HepG2 (cell line): ENCODE results near the gene KRT16. TPM values are rescaled to one million over a fixed set of nuclear protein-coding genes. Genes with fewer than 3 reads are reported as not detected.

Experiments
- AHR ChIP-seq: IDR thresholded peaks from 2 replicates; pipeline ENCODE4 v1.6.1; 2018; ENCODE audit warnings: missing genetic modification reagents, missing compliant biosample characterization
- ASH2L ChIP-seq: fragments of 300-600, 200-600 bp; sonication (generic); IDR thresholded peaks from 2 replicates; pipeline ENCODE4 v1.7.0; 2017; ENCODE audit warnings: low read depth, mild to moderate bottlenecking, moderate library complexity, mixed read lengths, low read length; ENCODE audit not compliant: insufficient read length
- ETV6 ChIP-seq: sonication (generic); formaldehyde crosslinking; conservative IDR thresholded peaks from 2 replicates; pipeline ENCODE4 v1.4.0; 2020; ENCODE audit warnings: missing genetic modification reagents
- HNF1A ChIP-seq, 2 experiments: sonication (generic) in 1 of 2; formaldehyde crosslinking in 1 of 2; IDR thresholded peaks; 2 replicates each; pipeline versions ENCODE4 v1.4.0 to v1.6.1; 2016 to 2020; ENCODE audit warnings: borderline replicate concordance in 1 of 2, low read depth in 1 of 2, mild to moderate bottlenecking in 1 of 2, missing genetic modification reagents in 1 of 2
- PCBP1 ChIP-seq: fragments of 200-400 bp; formaldehyde crosslinking; IDR thresholded peaks from 2 replicates; pipeline ENCODE4 v1.6.1; 2017; ENCODE audit warnings: mild to moderate bottlenecking, low read depth, low read length, borderline replicate concordance
- PRMT3 ChIP-seq: sonication (generic); formaldehyde crosslinking; IDR thresholded peaks from 2 replicates; pipeline ENCODE4 v1.8.1; 2022; ENCODE audit warnings: low read depth, mild to moderate bottlenecking, moderate library complexity, missing genetic modification reagents, borderline replicate concordance
- RFXAP ChIP-seq: sonication (generic); formaldehyde crosslinking; IDR thresholded peaks from 2 replicates; pipeline ENCODE4 v1.4.0; 2020; ENCODE audit warnings: missing genetic modification reagents, borderline replicate concordance
- RNF2 ChIP-seq: fragments of 450-650 bp; conservative IDR thresholded peaks from 2 replicates; pipeline ENCODE4 v1.6.1; 2016; ENCODE audit warnings: low read depth
- SP2 ChIP-seq: sonication (generic); formaldehyde crosslinking; IDR thresholded peaks from 2 replicates; pipeline ENCODE4 v1.5.1; 2020; ENCODE audit warnings: mild to moderate bottlenecking, missing genetic modification reagents
- SRSF4 ChIP-seq: fragments of 200-400 bp; formaldehyde crosslinking; IDR thresholded peaks from one replicate; pipeline ENCODE4 v1.6.1; 2018; ENCODE audit warnings: mild to moderate bottlenecking, low read depth, low read length, moderate library complexity; ENCODE audit not compliant: poor library complexity, severe bottlenecking
- TBL1XR1 ChIP-seq: fragments of 150-350 bp; IDR thresholded peaks from 2 replicates; pipeline ENCODE4 v1.6.1; 2014; ENCODE audit warnings: borderline replicate concordance, low read length; ENCODE audit not compliant: partially characterized antibody
- polyA plus RNA-seq, 8 experiments: library from polyadenylated mRNA; depleted of rRNA in 3 of 8; stranded (reverse) in 7 of 8; unstranded in 1 of 8; fragments of >200 nt; fragmentation: Illumina TruSeq in 4 of 8; extraction: Trizol in 4 of 8; gene quantifications; 2 replicates each; pipeline versions ENCODE4 v1.2.1 to v1.2.3, GENCODE V29; 2011 to 2016; ENCODE audit warnings: low read depth in 4 of 8, missing spikeins in 1 of 8, mixed read lengths in 1 of 8; ENCODE audit not compliant: insufficient read depth in 1 of 8
- total RNA-seq, 5 experiments: library from RNA; depleted of rRNA; stranded (reverse); fragments of >200 nt; fragmentation: Illumina TruSeq; extraction: Trizol; gene quantifications; 2 replicates each; pipeline ENCODE4 v1.2.3, GENCODE V29; 2016; ENCODE audit warnings: low read depth in 1 of 5
- TF ChIP-seq, protein P1 (sequence below): IDR thresholded peaks from 2 replicates; pipeline ENCODE4 v1.6.1; 2012; ENCODE audit warnings: low read length, improper control_type of control experiment
- TF ChIP-seq, protein P2 (sequence below): sonication (generic); formaldehyde crosslinking; IDR thresholded peaks from 2 replicates; pipeline ENCODE4 v1.4.0; 2020; ENCODE audit warnings: missing genetic modification reagents, borderline replicate concordance
- TF ChIP-seq, protein P3 (sequence below): sonication (generic); formaldehyde crosslinking; IDR thresholded peaks from 2 replicates; pipeline ENCODE4 v1.4.0; 2020; ENCODE audit warnings: mild to moderate bottlenecking, missing genetic modification reagents

The KRT16 gene
- total and polyA plus RNA-seq, 2 of the 13 experiments (the other 11 are each of a cell fraction or from before 2014, with no cell fraction given) = not detected

DNA sequence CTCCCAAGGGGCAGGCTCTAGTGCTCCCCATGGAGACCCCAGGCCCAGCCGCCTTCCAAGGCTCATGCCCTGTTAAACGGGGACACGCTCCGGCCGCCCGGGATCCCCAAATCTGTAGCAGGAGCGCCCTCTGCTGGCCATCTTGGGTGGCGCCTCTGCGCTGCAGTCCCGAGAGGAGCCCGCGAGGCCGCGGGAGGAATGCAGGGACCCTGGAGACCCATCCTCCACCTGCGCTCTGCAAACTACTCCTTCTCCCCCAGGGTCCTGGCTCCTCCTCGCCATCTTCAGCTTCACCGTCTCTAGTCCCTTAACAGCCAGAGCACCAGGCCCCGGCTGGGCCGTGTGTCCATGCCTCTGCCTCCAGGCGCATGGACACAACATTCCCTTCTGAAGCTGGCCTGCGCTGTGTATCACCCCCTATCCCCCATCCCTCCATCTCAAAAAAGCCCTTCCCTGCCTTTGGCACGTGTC is 35.4 kb upstream of the KRT16 start (continued):
- TF ChIP-seq, protein P1, sequence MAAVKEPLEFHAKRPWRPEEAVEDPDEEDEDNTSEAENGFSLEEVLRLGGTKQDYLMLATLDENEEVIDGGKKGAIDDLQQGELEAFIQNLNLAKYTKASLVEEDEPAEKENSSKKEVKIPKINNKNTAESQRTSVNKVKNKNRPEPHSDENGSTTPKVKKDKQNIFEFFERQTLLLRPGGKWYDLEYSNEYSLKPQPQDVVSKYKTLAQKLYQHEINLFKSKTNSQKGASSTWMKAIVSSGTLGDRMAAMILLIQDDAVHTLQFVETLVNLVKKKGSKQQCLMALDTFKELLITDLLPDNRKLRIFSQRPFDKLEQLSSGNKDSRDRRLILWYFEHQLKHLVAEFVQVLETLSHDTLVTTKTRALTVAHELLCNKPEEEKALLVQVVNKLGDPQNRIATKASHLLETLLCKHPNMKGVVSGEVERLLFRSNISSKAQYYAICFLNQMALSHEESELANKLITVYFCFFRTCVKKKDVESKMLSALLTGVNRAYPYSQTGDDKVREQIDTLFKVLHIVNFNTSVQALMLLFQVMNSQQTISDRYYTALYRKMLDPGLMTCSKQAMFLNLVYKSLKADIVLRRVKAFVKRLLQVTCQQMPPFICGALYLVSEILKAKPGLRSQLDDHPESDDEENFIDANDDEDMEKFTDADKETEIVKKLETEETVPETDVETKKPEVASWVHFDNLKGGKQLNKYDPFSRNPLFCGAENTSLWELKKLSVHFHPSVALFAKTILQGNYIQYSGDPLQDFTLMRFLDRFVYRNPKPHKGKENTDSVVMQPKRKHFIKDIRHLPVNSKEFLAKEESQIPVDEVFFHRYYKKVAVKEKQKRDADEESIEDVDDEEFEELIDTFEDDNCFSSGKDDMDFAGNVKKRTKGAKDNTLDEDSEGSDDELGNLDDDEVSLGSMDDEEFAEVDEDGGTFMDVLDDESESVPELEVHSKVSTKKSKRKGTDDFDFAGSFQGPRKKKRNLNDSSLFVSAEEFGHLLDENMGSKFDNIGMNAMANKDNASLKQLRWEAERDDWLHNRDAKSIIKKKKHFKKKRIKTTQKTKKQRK = no peak
- no peak for TF ChIP-seq AHR
- TF ChIP-seq, protein P2, sequence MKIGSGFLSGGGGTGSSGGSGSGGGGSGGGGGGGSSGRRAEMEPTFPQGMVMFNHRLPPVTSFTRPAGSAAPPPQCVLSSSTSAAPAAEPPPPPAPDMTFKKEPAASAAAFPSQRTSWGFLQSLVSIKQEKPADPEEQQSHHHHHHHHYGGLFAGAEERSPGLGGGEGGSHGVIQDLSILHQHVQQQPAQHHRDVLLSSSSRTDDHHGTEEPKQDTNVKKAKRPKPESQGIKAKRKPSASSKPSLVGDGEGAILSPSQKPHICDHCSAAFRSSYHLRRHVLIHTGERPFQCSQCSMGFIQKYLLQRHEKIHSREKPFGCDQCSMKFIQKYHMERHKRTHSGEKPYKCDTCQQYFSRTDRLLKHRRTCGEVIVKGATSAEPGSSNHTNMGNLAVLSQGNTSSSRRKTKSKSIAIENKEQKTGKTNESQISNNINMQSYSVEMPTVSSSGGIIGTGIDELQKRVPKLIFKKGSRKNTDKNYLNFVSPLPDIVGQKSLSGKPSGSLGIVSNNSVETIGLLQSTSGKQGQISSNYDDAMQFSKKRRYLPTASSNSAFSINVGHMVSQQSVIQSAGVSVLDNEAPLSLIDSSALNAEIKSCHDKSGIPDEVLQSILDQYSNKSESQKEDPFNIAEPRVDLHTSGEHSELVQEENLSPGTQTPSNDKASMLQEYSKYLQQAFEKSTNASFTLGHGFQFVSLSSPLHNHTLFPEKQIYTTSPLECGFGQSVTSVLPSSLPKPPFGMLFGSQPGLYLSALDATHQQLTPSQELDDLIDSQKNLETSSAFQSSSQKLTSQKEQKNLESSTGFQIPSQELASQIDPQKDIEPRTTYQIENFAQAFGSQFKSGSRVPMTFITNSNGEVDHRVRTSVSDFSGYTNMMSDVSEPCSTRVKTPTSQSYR (CRISPR knock-in tag) = no peak
- TF ChIP-seq RNF2 = no peak
- 0 out of 2 replicates have a peak, but pooled peaks have one; percentile 1 for TF ChIP-seq RFXAP
- 0 out of 2 replicates have a peak, but pooled peaks have one; percentile 21 for TF ChIP-seq SP2
- no peak for TF ChIP-seq PRMT3 (CRISPR knock-in tag)
- TF ChIP-seq, protein P3, sequence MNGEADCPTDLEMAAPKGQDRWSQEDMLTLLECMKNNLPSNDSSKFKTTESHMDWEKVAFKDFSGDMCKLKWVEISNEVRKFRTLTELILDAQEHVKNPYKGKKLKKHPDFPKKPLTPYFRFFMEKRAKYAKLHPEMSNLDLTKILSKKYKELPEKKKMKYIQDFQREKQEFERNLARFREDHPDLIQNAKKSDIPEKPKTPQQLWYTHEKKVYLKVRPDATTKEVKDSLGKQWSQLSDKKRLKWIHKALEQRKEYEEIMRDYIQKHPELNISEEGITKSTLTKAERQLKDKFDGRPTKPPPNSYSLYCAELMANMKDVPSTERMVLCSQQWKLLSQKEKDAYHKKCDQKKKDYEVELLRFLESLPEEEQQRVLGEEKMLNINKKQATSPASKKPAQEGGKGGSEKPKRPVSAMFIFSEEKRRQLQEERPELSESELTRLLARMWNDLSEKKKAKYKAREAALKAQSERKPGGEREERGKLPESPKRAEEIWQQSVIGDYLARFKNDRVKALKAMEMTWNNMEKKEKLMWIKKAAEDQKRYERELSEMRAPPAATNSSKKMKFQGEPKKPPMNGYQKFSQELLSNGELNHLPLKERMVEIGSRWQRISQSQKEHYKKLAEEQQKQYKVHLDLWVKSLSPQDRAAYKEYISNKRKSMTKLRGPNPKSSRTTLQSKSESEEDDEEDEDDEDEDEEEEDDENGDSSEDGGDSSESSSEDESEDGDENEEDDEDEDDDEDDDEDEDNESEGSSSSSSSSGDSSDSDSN (CRISPR knock-in tag) = no peak
- no peak for TF ChIP-seq TBL1XR1
- no peak for TF ChIP-seq SRSF4
- 0 out of 2 replicates have a peak, but pooled peaks have one; percentile 62 for TF ChIP-seq ETV6 (CRISPR knock-in tag)
- TF ChIP-seq PCBP1 = no peak
- TF ChIP-seq ASH2L = no peak
- no peak for TF ChIP-seq HNF1A (IDR thresholded peaks at IDR 0.05; ENCODE audit: low read depth)
- TF ChIP-seq HNF1A (CRISPR knock-in tag; IDR thresholded peaks at IDR 0.05; ENCODE audit: borderline replicate concordance) = no peak
